HEK293 (cell line): ENCODE results near the gene CAPN12.

Experiments used
- BCL11A ChIP-seq: fragments of 450-650 bp; formaldehyde crosslinking; IDR thresholded peaks from 2 replicates; pipeline ENCODE4 v1.5.1; 2016; ENCODE audit warnings: low read depth, missing biosample characterization, missing genetic modification characterization
- FEZF1 ChIP-seq: fragments of 450-650 bp; formaldehyde crosslinking; IDR thresholded peaks from 2 replicates; pipeline ENCODE4 v1.5.1; 2016; ENCODE audit warnings: missing biosample characterization, missing genetic modification characterization
- IKZF3 ChIP-seq: fragments of 450-650 bp; IDR thresholded peaks from 2 replicates; pipeline ENCODE4 v1.5.0; 2018; ENCODE audit warnings: missing biosample characterization, mild to moderate bottlenecking, missing genetic modification characterization, moderate library complexity
- KLF10 ChIP-seq: fragments of 450-650 bp; IDR thresholded peaks from 2 replicates; pipeline ENCODE4 v1.5.1; 2018; ENCODE audit warnings: missing biosample characterization, mild to moderate bottlenecking, missing genetic modification characterization
- KLF8 ChIP-seq: fragments of 450-650 bp; formaldehyde crosslinking; IDR thresholded peaks from 2 replicates; pipeline ENCODE4 v1.5.1; 2016; ENCODE audit warnings: missing biosample characterization, missing genetic modification characterization
- KLF9 ChIP-seq: fragments of 450-650 bp; formaldehyde crosslinking; IDR thresholded peaks from 2 replicates; pipeline ENCODE4 v1.5.1; 2016; ENCODE audit warnings: missing biosample characterization, missing genetic modification characterization, low read depth
- OSR2 ChIP-seq: fragments of 450-650 bp; formaldehyde crosslinking; IDR thresholded peaks from 2 replicates; pipeline ENCODE4 v1.5.1; 2016; ENCODE audit warnings: missing biosample characterization, missing genetic modification characterization
- PRDM1 ChIP-seq: fragments of 450-650 bp; formaldehyde crosslinking; IDR thresholded peaks from 2 replicates; pipeline ENCODE4; 2016; ENCODE audit warnings: missing biosample characterization, missing genetic modification characterization
- RBAK ChIP-seq: fragments of 450-650 bp; formaldehyde crosslinking; IDR thresholded peaks from 2 replicates; pipeline ENCODE4 v1.5.1; 2016; ENCODE audit warnings: missing biosample characterization, missing genetic modification characterization
- SP7 ChIP-seq: fragments of 450-650 bp; formaldehyde crosslinking; IDR thresholded peaks from 2 replicates; pipeline ENCODE4 v1.5.1; 2016; ENCODE audit warnings: missing biosample characterization, missing genetic modification characterization
- WT1 ChIP-seq: fragments of 450-650 bp; formaldehyde crosslinking; IDR thresholded peaks from 2 replicates; pipeline ENCODE4 v1.5.1; 2016; ENCODE audit warnings: missing biosample characterization, missing genetic modification characterization
- ZFHX2 ChIP-seq: fragments of 450-650 bp; formaldehyde crosslinking; conservative IDR thresholded peaks from 2 replicates; pipeline ENCODE4 v1.5.1; 2016; ENCODE audit warnings: missing biosample characterization, missing genetic modification characterization
- ZNF223 ChIP-seq: fragments of 450-650 bp; formaldehyde crosslinking; IDR thresholded peaks from 2 replicates; pipeline ENCODE4 v1.5.1; 2016; ENCODE audit warnings: missing biosample characterization, missing genetic modification characterization
- ZNF324 ChIP-seq: fragments of 450-650 bp; formaldehyde crosslinking; IDR thresholded peaks from 2 replicates; pipeline ENCODE4 v1.5.1; 2016; ENCODE audit warnings: missing biosample characterization, missing genetic modification characterization
- ZNF354C ChIP-seq: fragments of 450-650 bp; formaldehyde crosslinking; IDR thresholded peaks from 2 replicates; pipeline ENCODE4 v1.5.1; 2016; ENCODE audit warnings: missing biosample characterization, missing genetic modification characterization, low read depth, borderline replicate concordance
- ZNF366 ChIP-seq: fragments of 450-650 bp; formaldehyde crosslinking; conservative IDR thresholded peaks from 2 replicates; pipeline ENCODE4 v1.5.1; 2016; ENCODE audit warnings: missing biosample characterization, missing genetic modification characterization
- ZNF394 ChIP-seq: fragments of 450-650 bp; formaldehyde crosslinking; IDR thresholded peaks from 2 replicates; pipeline ENCODE4 v1.5.1; 2016; ENCODE audit warnings: missing biosample characterization, missing genetic modification characterization, mild to moderate bottlenecking, moderate library complexity, borderline replicate concordance
- ZNF423 ChIP-seq: fragments of 450-650 bp; formaldehyde crosslinking; IDR thresholded peaks from 2 replicates; pipeline ENCODE4 v1.5.1; 2016; ENCODE audit warnings: missing biosample characterization, missing genetic modification characterization
- ZNF48 ChIP-seq: fragments of 450-650 bp; formaldehyde crosslinking; IDR thresholded peaks from 2 replicates; pipeline ENCODE4 v1.5.1; 2016; ENCODE audit warnings: missing biosample characterization, missing genetic modification characterization
- ZNF488 ChIP-seq: fragments of 450-650 bp; formaldehyde crosslinking; IDR thresholded peaks from 2 replicates; pipeline ENCODE4 v1.5.1; 2016; ENCODE audit warnings: missing biosample characterization, missing genetic modification characterization
- ZNF521 ChIP-seq: fragments of 450-650 bp; formaldehyde crosslinking; IDR thresholded peaks from 2 replicates; pipeline ENCODE4 v1.5.1; 2017; ENCODE audit warnings: missing biosample characterization, mild to moderate bottlenecking, missing genetic modification characterization
- ZNF610 ChIP-seq: fragments of 450-650 bp; formaldehyde crosslinking; IDR thresholded peaks from 2 replicates; pipeline ENCODE4 v1.5.1; 2016; ENCODE audit warnings: missing biosample characterization, missing genetic modification characterization, borderline replicate concordance
- ZNF623 ChIP-seq: fragments of 450-650 bp; formaldehyde crosslinking; IDR thresholded peaks from 2 replicates; pipeline ENCODE4 v1.5.1; 2016; ENCODE audit warnings: missing biosample characterization, missing genetic modification characterization
- ZNF658 ChIP-seq: fragments of 450-650 bp; formaldehyde crosslinking; IDR thresholded peaks from 2 replicates; pipeline ENCODE4; 2016; ENCODE audit warnings: missing biosample characterization, missing genetic modification characterization
- ZSCAN16 ChIP-seq: fragments of 450-650 bp; formaldehyde crosslinking; IDR thresholded peaks from 2 replicates; pipeline ENCODE4 v1.5.1; 2016; ENCODE audit warnings: missing biosample characterization, missing genetic modification characterization
- TF ChIP-seq, protein P1 (sequence below): fragments of 450-650 bp; formaldehyde crosslinking; IDR thresholded peaks from 2 replicates; pipeline ENCODE4 v1.5.1; 2016; ENCODE audit warnings: missing biosample characterization, missing genetic modification characterization
- TF ChIP-seq, protein P2 (sequence below): fragments of 450-650 bp; formaldehyde crosslinking; IDR thresholded peaks from 2 replicates; pipeline ENCODE4 v1.5.1; 2016; ENCODE audit warnings: missing biosample characterization, missing genetic modification characterization, borderline replicate concordance
- TF ChIP-seq, protein P3 (sequence below): fragments of 450-650 bp; formaldehyde crosslinking; IDR thresholded peaks from 2 replicates; pipeline ENCODE4 v1.5.1; 2017; ENCODE audit warnings: missing biosample characterization, mild to moderate bottlenecking, missing genetic modification characterization, moderate library complexity
- TF ChIP-seq, protein P4 (sequence below): fragments of 450-650 bp; formaldehyde crosslinking; IDR thresholded peaks from 2 replicates; pipeline ENCODE4 v1.5.1; 2017; ENCODE audit warnings: missing biosample characterization, missing genetic modification characterization
- TF ChIP-seq, protein P5 (sequence below): fragments of 450-650 bp; formaldehyde crosslinking; IDR thresholded peaks from 2 replicates; pipeline ENCODE4 v1.5.1; 2016; ENCODE audit warnings: missing biosample characterization, missing genetic modification characterization

CAPN12 gene

DNA sequence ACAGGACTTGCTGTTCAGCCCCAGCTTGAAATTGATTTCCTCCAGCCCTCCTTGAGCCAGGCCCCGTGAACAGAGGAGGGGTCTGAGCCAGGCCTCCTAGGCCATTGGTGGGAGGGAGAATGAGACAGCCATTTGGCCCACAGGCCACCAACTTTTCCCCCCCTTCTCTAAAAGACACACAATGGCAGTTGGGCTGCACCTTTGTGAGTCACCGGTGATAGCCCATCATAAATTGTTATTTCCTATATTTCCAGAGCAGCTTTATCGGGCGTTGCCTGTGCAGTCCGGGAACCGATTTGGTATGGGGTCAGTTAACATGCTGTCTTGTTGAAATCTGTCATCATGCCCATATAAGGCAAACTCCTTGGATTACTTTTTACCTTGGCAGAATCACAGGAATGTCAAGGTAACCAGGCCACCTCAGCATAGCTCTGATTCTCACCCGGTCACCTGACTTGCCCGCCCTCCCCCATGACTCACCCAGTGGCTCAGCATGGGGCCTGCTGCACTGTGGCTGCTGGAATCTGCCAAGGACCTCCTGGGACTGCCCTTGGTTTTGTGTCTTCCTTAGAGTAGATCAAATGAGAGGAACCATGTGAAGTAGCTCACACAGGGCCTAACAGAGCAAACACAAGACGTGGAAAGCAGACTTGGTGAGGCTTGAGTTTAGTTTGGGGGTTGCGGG is 60.7 kb downstream of the CAPN12 start (continued):
- TF ChIP-seq, protein P1, sequence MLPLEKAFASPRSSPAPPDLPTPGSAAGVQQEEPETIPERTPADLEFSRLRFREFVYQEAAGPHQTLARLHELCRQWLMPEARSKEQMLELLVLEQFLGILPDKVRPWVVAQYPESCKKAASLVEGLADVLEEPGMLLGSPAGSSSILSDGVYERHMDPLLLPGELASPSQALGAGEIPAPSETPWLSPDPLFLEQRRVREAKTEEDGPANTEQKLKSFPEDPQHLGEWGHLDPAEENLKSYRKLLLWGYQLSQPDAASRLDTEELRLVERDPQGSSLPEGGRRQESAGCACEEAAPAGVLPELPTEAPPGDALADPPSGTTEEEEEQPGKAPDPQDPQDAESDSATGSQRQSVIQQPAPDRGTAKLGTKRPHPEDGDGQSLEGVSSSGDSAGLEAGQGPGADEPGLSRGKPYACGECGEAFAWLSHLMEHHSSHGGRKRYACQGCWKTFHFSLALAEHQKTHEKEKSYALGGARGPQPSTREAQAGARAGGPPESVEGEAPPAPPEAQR (tag by site-specific recombination): 0 out of 2 replicates have a peak, but pooled peaks have one; percentile 48
- TF ChIP-seq ZSCAN16: no peak
- peak; percentile 94 for TF ChIP-seq ZNF423 (tag by site-specific recombination)
- TF ChIP-seq ZNF223 (tag by site-specific recombination): no peak; the same call in 1 of the 2 replicates
- peak; percentile 94 for TF ChIP-seq IKZF3 (tag by site-specific recombination)
- TF ChIP-seq, protein P2, sequence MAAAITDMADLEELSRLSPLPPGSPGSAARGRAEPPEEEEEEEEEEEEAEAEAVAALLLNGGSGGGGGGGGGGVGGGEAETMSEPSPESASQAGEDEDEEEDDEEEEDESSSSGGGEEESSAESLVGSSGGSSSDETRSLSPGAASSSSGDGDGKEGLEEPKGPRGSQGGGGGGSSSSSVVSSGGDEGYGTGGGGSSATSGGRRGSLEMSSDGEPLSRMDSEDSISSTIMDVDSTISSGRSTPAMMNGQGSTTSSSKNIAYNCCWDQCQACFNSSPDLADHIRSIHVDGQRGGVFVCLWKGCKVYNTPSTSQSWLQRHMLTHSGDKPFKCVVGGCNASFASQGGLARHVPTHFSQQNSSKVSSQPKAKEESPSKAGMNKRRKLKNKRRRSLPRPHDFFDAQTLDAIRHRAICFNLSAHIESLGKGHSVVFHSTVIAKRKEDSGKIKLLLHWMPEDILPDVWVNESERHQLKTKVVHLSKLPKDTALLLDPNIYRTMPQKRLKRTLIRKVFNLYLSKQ (tag by site-specific recombination): no peak
- peak; percentile 97 for TF ChIP-seq SP7 (tag by site-specific recombination)
- no peak for TF ChIP-seq ZNF521 (tag by site-specific recombination)
- 0 out of 2 replicates have a peak, but pooled peaks have one; percentile 62 for TF ChIP-seq FEZF1
- peak; percentile 86 for TF ChIP-seq ZNF324 (tag by site-specific recombination)
- TF ChIP-seq ZNF610: no peak
- TF ChIP-seq ZNF394 (tag by site-specific recombination): peak; percentile 93
- peak; percentile 5; the same call in 1 of the 2 replicates for TF ChIP-seq PRDM1 (tag by site-specific recombination)
- no peak for TF ChIP-seq ZNF488
- peak; percentile 74 for TF ChIP-seq KLF10 (tag by site-specific recombination)
- TF ChIP-seq ZNF623: 0 out of 2 replicates have a peak, but pooled peaks have one; percentile 32
- peak; percentile 69 for TF ChIP-seq WT1 (tag by site-specific recombination)
- TF ChIP-seq KLF9 (tag by site-specific recombination): no peak
- TF ChIP-seq ZNF48 (tag by site-specific recombination): no peak
- TF ChIP-seq ZNF366 (tag by site-specific recombination): peak; percentile 85
- peak; percentile 27; the same call in 1 of the 2 replicates for TF ChIP-seq RBAK
- TF ChIP-seq, protein P3, sequence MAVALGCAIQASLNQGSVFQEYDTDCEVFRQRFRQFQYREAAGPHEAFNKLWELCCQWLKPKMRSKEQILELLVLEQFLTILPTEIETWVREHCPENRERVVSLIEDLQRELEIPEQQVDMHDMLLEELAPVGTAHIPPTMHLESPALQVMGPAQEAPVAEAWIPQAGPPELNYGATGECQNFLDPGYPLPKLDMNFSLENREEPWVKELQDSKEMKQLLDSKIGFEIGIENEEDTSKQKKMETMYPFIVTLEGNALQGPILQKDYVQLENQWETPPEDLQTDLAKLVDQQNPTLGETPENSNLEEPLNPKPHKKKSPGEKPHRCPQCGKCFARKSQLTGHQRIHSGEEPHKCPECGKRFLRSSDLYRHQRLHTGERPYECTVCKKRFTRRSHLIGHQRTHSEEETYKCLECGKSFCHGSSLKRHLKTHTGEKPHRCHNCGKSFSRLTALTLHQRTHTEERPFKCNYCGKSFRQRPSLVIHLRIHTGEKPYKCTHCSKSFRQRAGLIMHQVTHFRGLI (tag by site-specific recombination): peak; percentile 98
- TF ChIP-seq OSR2: peak; percentile 86
- no peak for TF ChIP-seq ZNF658 (tag by site-specific recombination)
- TF ChIP-seq BCL11A (tag by site-specific recombination): peak; percentile 62; the same call in 1 of the 2 replicates
- TF ChIP-seq ZFHX2 (tag by site-specific recombination): no peak
- no peak for TF ChIP-seq ZNF354C (tag by site-specific recombination)
- TF ChIP-seq, protein P4, sequence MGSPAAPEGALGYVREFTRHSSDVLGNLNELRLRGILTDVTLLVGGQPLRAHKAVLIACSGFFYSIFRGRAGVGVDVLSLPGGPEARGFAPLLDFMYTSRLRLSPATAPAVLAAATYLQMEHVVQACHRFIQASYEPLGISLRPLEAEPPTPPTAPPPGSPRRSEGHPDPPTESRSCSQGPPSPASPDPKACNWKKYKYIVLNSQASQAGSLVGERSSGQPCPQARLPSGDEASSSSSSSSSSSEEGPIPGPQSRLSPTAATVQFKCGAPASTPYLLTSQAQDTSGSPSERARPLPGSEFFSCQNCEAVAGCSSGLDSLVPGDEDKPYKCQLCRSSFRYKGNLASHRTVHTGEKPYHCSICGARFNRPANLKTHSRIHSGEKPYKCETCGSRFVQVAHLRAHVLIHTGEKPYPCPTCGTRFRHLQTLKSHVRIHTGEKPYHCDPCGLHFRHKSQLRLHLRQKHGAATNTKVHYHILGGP: no peak
- TF ChIP-seq KLF8 (tag by site-specific recombination): peak; percentile 87
- TF ChIP-seq, protein P5, sequence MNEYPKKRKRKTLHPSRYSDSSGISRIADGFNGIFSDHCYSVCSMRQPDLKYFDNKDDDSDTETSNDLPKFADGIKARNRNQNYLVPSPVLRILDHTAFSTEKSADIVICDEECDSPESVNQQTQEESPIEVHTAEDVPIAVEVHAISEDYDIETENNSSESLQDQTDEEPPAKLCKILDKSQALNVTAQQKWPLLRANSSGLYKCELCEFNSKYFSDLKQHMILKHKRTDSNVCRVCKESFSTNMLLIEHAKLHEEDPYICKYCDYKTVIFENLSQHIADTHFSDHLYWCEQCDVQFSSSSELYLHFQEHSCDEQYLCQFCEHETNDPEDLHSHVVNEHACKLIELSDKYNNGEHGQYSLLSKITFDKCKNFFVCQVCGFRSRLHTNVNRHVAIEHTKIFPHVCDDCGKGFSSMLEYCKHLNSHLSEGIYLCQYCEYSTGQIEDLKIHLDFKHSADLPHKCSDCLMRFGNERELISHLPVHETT (tag by site-specific recombination): peak; percentile 82; the same call in 1 of the 2 replicates
